CD8-positive, alpha-beta memory T cell (primary cell): ENCODE results near the gene DOK3. TPM values are rescaled to one million over a fixed set of nuclear protein-coding genes. Genes with fewer than 3 reads are reported as not detected.

ENCODE experiments used
- CTCF ChIA-PET: fragments of 350-600 bp; sonication (Branson Sonifier 250); formaldehyde crosslinking; loops from one replicate; lab custom pipeline; 2021; ENCODE audit warnings: antibody characterized with exemption; lab: Charles Lee
- POLR2A ChIA-PET: fragments of 350-600 bp; sonication (Branson Sonifier 250); formaldehyde crosslinking; loops from one replicate; lab custom pipeline; 2021; ENCODE audit warnings: antibody characterized with exemption; lab: Charles Lee
- DNase-seq, 5 donors: peaks; one replicate each; pipeline versions ENCODE4 v3.0.0 to v3.0.0-alpha.2; 2020 to 2022; ENCODE audit warnings: mixed read lengths in 1 of 5
- H3K27ac ChIP-seq: one replicate; pipeline ENCODE4 v1.7.0; 2013; ENCODE audit warnings: low read depth, mild to moderate bottlenecking, low read length, moderate library complexity
- H3K27me3 ChIP-seq: 2 replicates; pipeline ENCODE4 v1.7.0; 2013; ENCODE audit warnings: low read length, mild to moderate bottlenecking; ENCODE audit not compliant: insufficient read depth, poor library complexity, severe bottlenecking
- H3K36me3 ChIP-seq: 2 replicates; pipeline ENCODE4 v1.7.0; 2013; ENCODE audit warnings: mild to moderate bottlenecking, low read length, moderate library complexity; ENCODE audit not compliant: insufficient read depth
- H3K4me1 ChIP-seq: 2 replicates; pipeline ENCODE4 v1.7.0; 2013; ENCODE audit warnings: mild to moderate bottlenecking, low read length, moderate library complexity; ENCODE audit not compliant: insufficient read depth
- H3K4me3 ChIP-seq: 2 replicates; pipeline ENCODE4 v1.7.0; 2013; ENCODE audit warnings: mild to moderate bottlenecking, low read length
- H3K9me3 ChIP-seq: 2 replicates; pipeline ENCODE4 v1.7.0; 2013; ENCODE audit warnings: mild to moderate bottlenecking, low read length
- H3K27ac Mint-ChIP-seq, 8 donors: one replicate each; pipeline ENCODE4 v1.8.0; 2020 to 2021; ENCODE audit warnings: mixed read lengths in 8 of 8, mild to moderate bottlenecking in 6 of 8, inconsistent platforms in 3 of 8, moderate library complexity in 3 of 8
- H3K27me3 Mint-ChIP-seq, 2 donors: one replicate each; pipeline ENCODE4 v1.8.0; 2020 to 2021; ENCODE audit warnings: mixed read lengths in 2 of 2, mild to moderate bottlenecking in 1 of 2, moderate library complexity in 1 of 2
- H3K36me3 Mint-ChIP-seq, 3 donors: one replicate each; pipeline ENCODE4 v1.8.0; 2020 to 2021; ENCODE audit warnings: mixed read lengths in 3 of 3, inconsistent platforms in 1 of 3, mild to moderate bottlenecking in 1 of 3
- H3K4me1 Mint-ChIP-seq, 3 donors: one replicate each; pipeline ENCODE4 v1.8.0; 2020 to 2021; ENCODE audit warnings: mixed read lengths in 3 of 3, inconsistent platforms in 1 of 3, mild to moderate bottlenecking in 1 of 3
- H3K4me3 Mint-ChIP-seq, 7 donors: one replicate each; pipeline ENCODE4 v1.8.0; 2020 to 2021; ENCODE audit warnings: mixed read lengths in 7 of 7, mild to moderate bottlenecking in 6 of 7, moderate library complexity in 4 of 7, inconsistent platforms in 2 of 7
- H3K9me3 Mint-ChIP-seq, 5 donors: one replicate each; pipeline ENCODE4 v1.8.0; 2020 to 2022; ENCODE audit warnings: mixed read lengths in 5 of 5, mild to moderate bottlenecking in 3 of 5, moderate library complexity in 2 of 5, inconsistent platforms in 1 of 5
- polyA plus RNA-seq: library from polyadenylated mRNA; unstranded; fragments of 300-500 nt; fragmentation: Illumina TruSeq; gene quantifications from one replicate; pipeline ENCODE4 v1.2.3, GENCODE V29; 2021
- total RNA-seq, 2 experiments: library from RNA; stranded (reverse); gene quantifications; one replicate each; pipeline ENCODE4 v1.2.3, GENCODE V29; 2021

DOK3 gene
- total and polyA plus RNA-seq, 3 experiments from 2014 or later: 0.08 to 5.1 (median 4.2) TPM

DNA sequence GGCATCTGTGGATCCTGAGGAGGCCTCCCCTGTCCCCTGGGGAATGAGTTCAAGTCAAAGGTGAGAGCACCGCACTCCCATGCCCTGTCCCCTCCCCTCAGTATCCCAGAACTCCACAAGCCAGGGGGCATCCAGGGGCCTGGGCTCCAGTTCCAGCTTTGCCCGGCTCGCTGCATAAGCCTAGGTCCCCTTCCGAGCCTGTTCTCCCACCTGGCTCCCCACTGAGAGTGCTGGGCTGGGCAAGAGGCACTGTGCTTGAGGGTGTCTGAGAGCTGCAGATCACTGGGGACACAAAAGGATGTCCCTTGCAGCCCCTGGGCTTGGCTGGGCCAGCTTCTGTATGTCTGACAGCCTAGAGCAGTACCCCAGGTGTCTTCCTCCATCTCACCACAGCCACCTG is 4.6 kb downstream of the DOK3 start:
- Mint-ChIP-seq H3K27ac (no peak overlapping the region), H3K27me3 (no peaks in the 10 kb centered on the region), H3K4me3 (no peak overlapping the region), H3K36me3 (peaks cover 0 to 1% (median 0%) of the 10 kb centered on the region in 3 donors), H3K9me3 (no peaks in the 10 kb centered on the region), H3K4me1 (peaks cover 3 to 5% (median 4%) of the 10 kb centered on the region in 3 donors)
- no peaks in the 10 kb centered on the region for H3K36me3 ChIP-seq
- no peak for DNase-seq
- H3K27me3 ChIP-seq: no peaks in the 10 kb centered on the region
- H3K9me3 ChIP-seq: no peaks in the 10 kb centered on the region
- no peak overlapping the region for H3K4me3 ChIP-seq
- POLR2A ChIA-PET: no interaction called here
- H3K27ac ChIP-seq: no peak overlapping the region
- CTCF ChIA-PET: interaction anchor here (0.6 to 12.2 kb wide), 3 partner anchors 11 to 115 kb away, joined by 3 to 116 read pairs (median 27); no protein-coding TSS in a partner anchor
- peaks cover 8% of the 10 kb centered on the region for H3K4me1 ChIP-seq

DNA sequence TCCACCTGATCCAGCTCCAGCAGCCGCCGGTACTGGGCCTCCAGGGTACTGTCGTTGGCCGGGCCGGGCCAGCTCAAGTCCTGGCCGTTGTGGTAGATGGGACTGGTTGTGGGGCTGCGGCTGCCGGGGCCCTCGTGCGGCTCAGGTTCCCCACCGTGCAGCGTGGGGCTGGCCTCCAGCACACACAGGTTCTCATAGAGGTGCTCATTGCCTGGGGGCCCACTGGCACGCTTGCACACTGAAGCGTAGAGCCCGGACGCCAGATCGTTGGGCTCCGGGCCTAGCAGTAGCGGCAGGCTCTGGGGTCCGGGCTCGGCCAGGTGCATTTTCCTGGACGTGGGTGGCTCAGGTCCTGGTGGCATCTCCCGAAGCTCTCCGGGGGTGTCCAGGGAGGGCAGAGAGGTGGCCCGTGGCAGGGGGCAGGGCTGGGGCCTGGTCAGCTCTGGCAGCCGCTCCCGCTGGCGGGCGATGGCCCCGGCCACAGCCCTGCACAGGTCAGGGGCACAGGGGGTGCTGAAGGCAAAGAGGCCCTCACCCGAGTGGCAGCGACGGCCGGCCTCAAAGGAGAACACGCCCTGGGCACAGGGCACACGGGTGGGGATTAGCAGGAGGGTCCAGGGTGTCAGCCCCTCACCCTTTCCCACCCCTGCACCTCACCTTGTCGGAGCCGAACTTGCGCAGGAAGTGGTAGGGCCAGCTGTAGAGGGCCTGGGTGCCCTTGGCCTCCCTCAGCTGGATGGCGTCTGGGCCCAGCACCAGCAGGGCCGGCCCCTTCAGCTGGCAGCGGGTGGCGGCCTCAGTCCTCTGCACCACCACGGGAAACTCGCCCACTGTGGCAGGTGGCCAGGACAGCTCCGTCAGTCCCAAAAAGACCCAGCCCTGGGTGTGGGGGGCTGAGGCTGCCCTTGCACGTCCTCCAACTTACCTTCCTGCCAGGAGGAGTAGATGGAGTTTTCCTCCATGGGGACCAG is 5.3 kb downstream of the DOK3 start:
- DNase-seq: peak in 1 of 5 donors; percentile 46
- Histone ChIP-seq H3K27me3 (no peaks in the 10 kb centered on the region), H3K36me3 (no peaks in the 10 kb centered on the region), H3K4me1 (peaks cover 8% of the 10 kb centered on the region), H3K9me3 (no peaks in the 10 kb centered on the region), H3K4me3 (no peak overlapping the region), H3K27ac (no peak overlapping the region)
- Mint-ChIP-seq H3K9me3 (no peaks in the 10 kb centered on the region), H3K4me3 (no peak overlapping the region), H3K27ac (no peak overlapping the region), H3K36me3 (no peaks in the 10 kb centered on the region), H3K27me3 (no peaks in the 10 kb centered on the region), H3K4me1 (peaks cover 3 to 7% (median 5%) of the 10 kb centered on the region in 3 donors)
- POLR2A ChIA-PET: no interaction called here
- CTCF ChIA-PET: interaction anchor here (0.6 to 12.2 kb wide), 5 partner anchors 11 to 186 kb away, joined by 3 to 116 read pairs (median 3); no protein-coding TSS in a partner anchor

DNA sequence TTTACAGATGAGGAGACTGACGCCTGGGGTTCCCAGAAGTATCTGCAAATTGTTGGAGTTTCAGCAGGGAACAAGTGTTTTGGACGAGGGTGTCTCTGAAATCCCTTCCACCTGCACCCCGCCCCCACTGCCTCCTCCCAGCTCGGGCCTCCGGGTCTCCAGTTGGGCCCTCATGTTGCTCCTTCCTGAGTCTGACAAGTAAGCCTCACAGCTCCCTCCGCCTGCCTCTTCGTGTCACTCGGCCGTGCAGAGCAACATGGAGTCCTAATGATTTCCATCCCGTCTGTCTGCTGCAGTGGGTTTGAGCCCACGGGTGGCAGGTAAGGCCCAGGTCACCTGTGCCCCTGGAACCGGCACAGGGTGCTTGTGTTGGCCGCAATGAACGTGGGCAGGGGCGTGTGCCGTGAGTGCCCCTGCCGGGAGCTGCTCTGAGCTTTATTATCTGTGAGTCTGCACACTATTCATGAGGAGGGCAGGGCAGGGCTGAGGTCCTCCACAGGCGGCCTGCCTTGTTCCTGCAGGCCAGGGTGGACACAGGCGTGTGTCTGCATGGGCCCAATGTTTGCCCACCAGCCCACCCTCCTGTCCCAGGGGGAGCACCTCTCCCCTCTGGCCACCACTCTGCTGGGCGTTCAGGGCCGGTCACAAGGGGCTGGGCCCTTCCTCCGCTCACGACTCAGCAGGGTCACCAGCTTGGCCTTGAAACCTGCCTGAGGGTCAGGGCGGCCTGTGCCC is 6.1 kb downstream of the DOK3 start:
- no peak for DNase-seq
- Mint-ChIP-seq H3K27ac (no peak overlapping the region), H3K36me3 (no peaks in the 10 kb centered on the region), H3K4me3 (no peak overlapping the region), H3K4me1 (peaks cover 7 to 11% (median 10%) of the 10 kb centered on the region in 3 donors), H3K27me3 (no peaks in the 10 kb centered on the region), H3K9me3 (no peaks in the 10 kb centered on the region)
- Histone ChIP-seq H3K4me1 (peaks cover 12% of the 10 kb centered on the region), H3K27me3 (no peaks in the 10 kb centered on the region), H3K4me3 (no peak overlapping the region), H3K9me3 (no peaks in the 10 kb centered on the region), H3K27ac (no peak overlapping the region), H3K36me3 (no peaks in the 10 kb centered on the region)
- ChIA-PET POLR2A (no interaction called here), CTCF (interaction anchor here (0.6 to 12.2 kb wide), 6 partner anchors 32 to 185 kb away, joined by 3 to 116 read pairs (median 56); no protein-coding TSS in a partner anchor)

DNA sequence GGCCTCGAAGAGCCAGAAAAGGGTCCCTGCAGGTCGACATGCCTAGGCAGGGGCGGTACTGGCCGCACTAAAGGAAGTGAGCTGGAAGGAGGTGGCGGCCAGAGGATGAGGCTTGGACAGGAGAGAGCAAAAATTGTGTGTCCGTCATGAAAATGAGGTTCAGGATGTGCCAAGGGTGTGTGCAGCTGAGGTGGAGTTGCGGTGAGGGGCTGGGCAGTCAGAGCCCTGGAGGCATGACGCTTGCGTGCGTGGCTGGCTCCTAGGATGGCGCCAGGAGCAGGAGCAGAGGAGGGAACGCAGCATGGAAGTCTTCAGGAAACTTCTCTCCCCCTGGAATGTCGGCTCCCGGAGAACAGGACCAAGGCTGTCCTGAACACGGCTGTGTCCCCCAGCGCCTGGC is 6.7 kb downstream of the DOK3 start:
- Histone ChIP-seq H3K27ac (no peak overlapping the region), H3K4me3 (no peak overlapping the region), H3K4me1 (peaks cover 15% of the 10 kb centered on the region), H3K9me3 (no peaks in the 10 kb centered on the region), H3K27me3 (no peaks in the 10 kb centered on the region), H3K36me3 (no peaks in the 10 kb centered on the region)
- peaks cover 13 to 14% (median 13%) of the 10 kb centered on the region in 3 donors for H3K4me1 Mint-ChIP-seq
- H3K4me3 Mint-ChIP-seq: no peak overlapping the region
- no peaks in the 10 kb centered on the region for H3K36me3 Mint-ChIP-seq
- no peak overlapping the region for H3K27ac Mint-ChIP-seq
- CTCF ChIA-PET: interaction anchor here (1.2 to 12.2 kb wide), 9 partner anchors 10 to 193 kb away, joined by 3 to 116 read pairs (median 20); no protein-coding TSS in a partner anchor
- H3K27me3 Mint-ChIP-seq: peaks cover 0 to under 1% of the 10 kb centered on the region in 2 donors
- H3K9me3 Mint-ChIP-seq: no peaks in the 10 kb centered on the region
- POLR2A ChIA-PET: no interaction called here
- DNase-seq: no peak

DNA sequence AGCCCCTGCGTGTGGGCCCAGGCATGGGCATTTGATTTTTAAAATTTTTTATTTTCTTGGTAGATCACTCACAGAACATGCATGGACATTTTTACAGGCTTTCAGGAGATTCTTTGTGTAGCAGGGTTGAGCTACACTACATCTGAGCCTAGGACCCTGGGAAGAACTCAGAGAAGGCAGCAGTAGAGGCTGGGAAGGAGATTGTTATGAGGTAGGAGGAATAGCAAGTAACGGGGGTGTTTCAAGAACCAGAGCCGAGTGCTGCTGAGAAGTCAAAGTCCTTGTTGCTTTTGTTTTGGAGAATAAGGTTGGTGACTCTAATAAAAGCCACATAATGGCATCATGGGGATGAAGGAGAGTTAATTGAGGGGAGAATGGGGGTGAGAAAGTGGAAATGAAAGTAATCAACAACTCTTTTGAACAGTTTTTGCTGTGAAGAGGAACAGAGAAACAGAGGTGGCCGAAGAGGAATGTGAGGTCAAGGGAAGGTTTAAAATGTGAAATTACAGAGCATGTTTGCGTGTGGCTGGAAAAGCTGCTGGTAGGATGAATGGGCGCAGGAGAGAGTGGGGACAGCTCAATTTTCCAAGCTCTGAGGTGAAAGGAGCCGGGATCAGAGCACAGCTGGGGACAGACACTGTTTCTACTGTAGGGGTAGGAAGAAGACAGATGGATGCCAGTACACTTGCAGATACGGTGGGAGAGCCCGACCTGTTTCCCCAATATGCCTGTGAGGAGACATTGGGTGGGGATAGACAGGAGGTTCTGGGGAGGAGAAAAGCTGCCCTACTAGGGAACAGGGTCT is 7.5 kb downstream of the DOK3 start:
- Histone ChIP-seq H3K4me1 (peaks cover 15% of the 10 kb centered on the region), H3K9me3 (no peaks in the 10 kb centered on the region), H3K4me3 (no peak overlapping the region), H3K36me3 (no peaks in the 10 kb centered on the region), H3K27me3 (no peaks in the 10 kb centered on the region), H3K27ac (no peak overlapping the region)
- CTCF ChIA-PET: interaction anchor here (0.7 to 12.2 kb wide), 33 partner anchors 9 to 192 kb away, joined by 3 to 116 read pairs (median 4); partner anchors contain the start of genes GRK6 and MXD3
- no peak for DNase-seq
- H3K9me3 Mint-ChIP-seq: no peaks in the 10 kb centered on the region
- H3K4me3 Mint-ChIP-seq: no peak overlapping the region
- POLR2A ChIA-PET: interaction anchor here (0.8 to 1.5 kb wide), 3 partner anchors 76 to 113 kb away, joined by 3 to 4 read pairs (median 3); no protein-coding TSS in a partner anchor
- peaks cover 0 to 2% of the 10 kb centered on the region in 2 donors for H3K27me3 Mint-ChIP-seq
- H3K4me1 Mint-ChIP-seq: peaks cover 13 to 18% (median 16%) of the 10 kb centered on the region in 3 donors
- H3K27ac Mint-ChIP-seq: peak overlapping the region in 2 of 8 donors; percentile 2 to 9
- no peaks in the 10 kb centered on the region for H3K36me3 Mint-ChIP-seq

DNA sequence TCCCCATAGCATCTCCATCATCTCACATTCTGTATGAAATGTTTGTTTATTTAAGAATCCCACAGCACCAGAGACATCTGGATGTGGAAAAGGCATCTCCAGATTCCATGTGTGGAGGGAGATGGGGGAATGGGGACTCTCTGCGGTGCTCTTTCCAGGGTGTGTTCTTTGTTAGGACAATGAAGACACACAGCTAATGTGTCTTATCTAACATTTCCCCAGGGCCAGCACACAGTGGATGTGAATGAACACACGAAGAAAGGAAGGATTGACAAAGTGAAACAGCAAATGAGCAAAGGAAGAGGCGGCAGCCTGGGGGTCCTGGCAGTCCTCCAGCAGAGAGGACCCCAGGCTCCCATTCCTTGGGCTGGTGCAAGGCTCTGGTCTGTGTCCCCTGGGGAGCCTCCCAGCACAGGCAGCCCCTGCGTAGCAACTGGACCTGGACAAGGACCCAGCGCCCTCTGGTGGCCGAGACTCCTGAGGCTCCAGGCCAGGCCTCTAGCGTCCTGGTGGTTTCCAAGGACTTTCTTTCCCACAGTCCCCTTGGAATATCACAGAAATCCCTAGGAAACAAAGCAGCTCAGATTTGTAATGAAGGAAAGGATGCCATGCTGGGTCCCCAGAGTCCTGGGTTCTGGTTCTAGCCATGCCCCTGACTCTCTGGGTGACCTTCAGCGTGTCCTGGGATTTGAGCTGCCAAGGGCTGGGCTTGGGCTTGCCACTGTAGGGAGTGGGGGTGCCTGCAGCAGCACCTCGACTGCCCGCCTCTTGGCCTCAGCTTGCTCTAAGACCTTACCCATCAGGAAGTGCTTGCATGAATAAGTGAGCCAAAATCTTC is 8.7 kb downstream of the DOK3 start:
- H3K4me3 ChIP-seq: no peak overlapping the region
- ChIA-PET CTCF (interaction anchor here (0.6 to 12.2 kb wide), 37 partner anchors 8 to 191 kb away, joined by 3 to 116 read pairs (median 4); partner anchors contain the start of genes GRK6 and MXD3), POLR2A (interaction anchor here (0.6 to 1.5 kb wide), 4 partner anchors 75 to 118 kb away, joined by 3 to 4 read pairs (median 3); no protein-coding TSS in a partner anchor)
- no peaks in the 10 kb centered on the region for H3K9me3 ChIP-seq
- H3K36me3 ChIP-seq: no peaks in the 10 kb centered on the region
- Mint-ChIP-seq H3K4me1 (peaks cover 13 to 25% (median 20%) of the 10 kb centered on the region in 3 donors), H3K36me3 (no peaks in the 10 kb centered on the region), H3K27me3 (peaks cover 0 to 2% of the 10 kb centered on the region in 2 donors), H3K27ac (peak overlapping the region in 3 of 8 donors; percentile 4 to 87 (median 73)), H3K4me3 (peak overlapping the region in 2 of 7 donors; percentile 23 to 34), H3K9me3 (no peaks in the 10 kb centered on the region)
- no peak overlapping the region for H3K27ac ChIP-seq
- peak; percentile 71 to 87 (median 80) for DNase-seq
- peaks cover 21% of the 10 kb centered on the region for H3K4me1 ChIP-seq
- H3K27me3 ChIP-seq: no peaks in the 10 kb centered on the region
